Upper lobe of left lung (tissue), 6 donors: ENCODE data around the gene ARMC7. TPM values are rescaled to one million over a fixed set of nuclear protein-coding genes. Genes with fewer than 3 reads are reported as not detected.

ENCODE experiments used
- ATAC-seq, 2 donors: fragments of 200-7000 bp; cut with Tn5 transposase; one replicate each; pipeline ENCODE4 v1.9.1; 2022; ENCODE audit warnings: mild to moderate bottlenecking in 2 of 2, moderate library complexity in 2 of 2; ENCODE audit not compliant: low FRiP score in 2 of 2
- DNase-seq, 2 donors: peaks; one replicate each; pipeline ENCODE4 v3.0.0-alpha.2; 2019 to 2020
- H3K27ac ChIP-seq, 4 donors: fragments of 200-600 bp; sonication (generic); one replicate each; pipeline ENCODE4 v1.5.1; 2016 to 2019
- H3K27me3 ChIP-seq, 4 donors: fragments of 200-600 bp; sonication (generic); one replicate each; pipeline ENCODE4 v1.5.1; 2017 to 2019
- H3K36me3 ChIP-seq, 4 donors: fragments of 200-600 bp; sonication (generic); one replicate each; pipeline ENCODE4 v1.5.1; 2016 to 2019
- H3K4me1 ChIP-seq, 4 donors: fragments of 200-600 bp; sonication (generic); one replicate each; pipeline ENCODE4 v1.5.1; 2018 to 2019
- H3K4me3 ChIP-seq, 4 donors: fragments of 200-600 bp; sonication (generic); one replicate each; pipeline ENCODE4 v1.5.1; 2017 to 2019; ENCODE audit warnings: mild to moderate bottlenecking in 2 of 4, moderate library complexity in 1 of 4
- H3K9me3 ChIP-seq, 4 donors: fragments of 200-600 bp; sonication (generic); one replicate each; pipeline ENCODE4 v1.5.1; 2018 to 2019
- CTCF ChIP-seq, 6 experiments: fragments of 450-650 bp in 4 of 6; fragments of 200-600 bp in 2 of 6; sonication (generic) in 2 of 6; IDR thresholded peaks; one replicate each; pipeline ENCODE4 v1.5.1; 2016 to 2019; ENCODE audit warnings: antibody characterized with exemption in 6 of 6
- EP300 ChIP-seq, 4 donors: sonication (generic); formaldehyde crosslinking; IDR thresholded peaks; one replicate each; pipeline ENCODE4 v1.5.1; 2017; ENCODE audit warnings: antibody characterized with exemption in 4 of 4, control low read depth in 2 of 4
- POLR2A ChIP-seq, 4 donors: fragments of 450-650 bp; IDR thresholded peaks; one replicate each; pipeline ENCODE4 v1.5.1; 2016 to 2017; ENCODE audit warnings: antibody characterized with exemption in 4 of 4, mild to moderate bottlenecking in 2 of 4
- POLR2AphosphoS5 ChIP-seq, 2 donors: sonication (generic); formaldehyde crosslinking; IDR thresholded peaks; one replicate each; pipeline ENCODE4 v1.5.1; 2017; ENCODE audit warnings: antibody characterized with exemption in 2 of 2
- WGBS, 2 donors: methylation state at CpG; one replicate each; pipeline ENCODE4 v1.1.5; 2017 to 2018; 5-methylcytosine and 5-hydroxymethylcytosine counted together
- total RNA-seq, 6 donors: library from RNA; depleted of rRNA in 4 of 6; stranded (reverse); fragments of >200 nt in 4 of 6; gene quantifications; one replicate each; pipeline versions ENCODE4 v1.1.0 to v1.2.1, GENCODE V29; 2016 to 2021
- donor health status: DM: no; HTN: no; CAD: no; lungs with moderate emphysema.
- donor health status: DM: no; HTN: yes; CAD: no; lungs with severe emphysema.

Gene ARMC7
- total RNA-seq, 6 donors from 2014 or later, result 7.3 to 29.5 (median 16.6) TPM

DNA sequence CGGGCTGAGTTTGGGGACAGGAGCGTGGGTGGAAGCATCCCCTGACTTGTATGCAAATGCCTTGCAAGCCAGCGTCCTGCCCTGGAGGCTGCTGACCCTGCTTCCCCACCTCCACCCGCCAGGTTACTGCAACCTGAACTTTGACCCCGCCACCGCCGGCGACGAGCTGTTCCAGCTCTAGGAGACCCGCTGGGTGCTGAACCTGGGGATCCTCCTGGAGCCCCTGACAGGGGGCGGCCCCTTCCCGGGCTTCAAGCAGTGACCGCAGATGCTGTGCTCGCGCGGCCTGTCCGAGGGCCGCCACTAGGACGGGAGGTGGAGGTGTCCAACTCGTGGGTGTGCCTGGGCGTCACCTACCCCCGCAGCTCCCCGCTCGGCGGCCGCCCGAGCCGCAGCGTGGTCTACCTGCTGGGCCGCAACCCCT is 32.7 kb upstream of the ARMC7 start:
- Histone ChIP-seq H3K27me3 (no peaks in the 10 kb centered on the region), H3K36me3 (no peaks in the 10 kb centered on the region), H3K4me1 (peaks cover 33 to 46% (median 37%) of the 10 kb centered on the region in 4 donors), H3K9me3 (no peaks in the 10 kb centered on the region), H3K4me3 (peak overlapping the region in 3 of 4 donors; percentile 25 to 53 (median 49)), H3K27ac (peak overlapping the region; percentile 84 to 90 (median 88))
- TF ChIP-seq EP300 (IDR thresholded peaks at IDR 0.05) (no peak), POLR2AphosphoS5 (IDR thresholded peaks at IDR 0.05) (no peak), CTCF (IDR thresholded peaks at IDR 0.05) (no peak), POLR2A (IDR thresholded peaks at IDR 0.05) (no peak)
- ATAC-seq (peak in 1 of 2 donors; percentile 25), DNase-seq (no peak)
- 79 to 83% methylated on average over 1 to 9 of the region's 30 CpGs for WGBS, 2 donors

- Histone ChIP-seq H3K36me3 (no peaks in the 10 kb centered on the region), H3K27me3 (no peaks in the 10 kb centered on the region), H3K9me3 (no peaks in the 10 kb centered on the region), H3K4me3 (peak overlapping the region; percentile 24 to 53 (median 37)), H3K4me1 (peaks cover 33 to 46% (median 37%) of the 10 kb centered on the region in 4 donors), H3K27ac (peak overlapping the region; percentile 84 to 90 (median 88))
- DNase-seq, result peak; percentile 88 to 93
- ATAC-seq, result peak; percentile 77 to 88
- WGBS, 2 donors, result 0 to 11% methylated on average over 4 to 22 of the region's 53 CpGs
- TF ChIP-seq POLR2A (IDR thresholded peaks at IDR 0.05) (peak in 1 of 4 donors; percentile 54), EP300 (IDR thresholded peaks at IDR 0.05) (no peak), CTCF (IDR thresholded peaks at IDR 0.05) (peak; percentile 8 to 48 (median 30)), POLR2AphosphoS5 (IDR thresholded peaks at IDR 0.05) (peak; percentile 23 to 40)
Observed at GRCh38 chr17:75077496-75078283, 32.1 kb upstream of the ARMC7 start.

- Histone ChIP-seq H3K27me3 (no peaks in the 10 kb centered on the region), H3K4me3 (peak overlapping the region in 2 of 4 donors; percentile 49 to 53), H3K9me3 (no peaks in the 10 kb centered on the region), H3K4me1 (peaks cover 33 to 46% (median 37%) of the 10 kb centered on the region in 4 donors), H3K27ac (peak overlapping the region; percentile 84 to 90 (median 88)), H3K36me3 (no peaks in the 10 kb centered on the region)
- DNase-seq, result peak in 1 of 2 donors; percentile 79
- WGBS, 2 donors, result 56 to 63% methylated on average over 8 to 16 of the region's 17 CpGs
- peak in 2 of 4 donors; percentile 46 to 47 for TF ChIP-seq EP300 (IDR thresholded peaks at IDR 0.05)
- TF ChIP-seq POLR2A (IDR thresholded peaks at IDR 0.05), result peak in 1 of 4 donors; percentile 57
- TF ChIP-seq CTCF (IDR thresholded peaks at IDR 0.05), result no peak
- TF ChIP-seq POLR2AphosphoS5 (IDR thresholded peaks at IDR 0.05), result peak in 1 of 2 donors; percentile 18
- ATAC-seq, result peak; percentile 28 to 71
Observed at GRCh38 chr17:75078284-75079022, 31.3 kb upstream of the ARMC7 start.

GRCh38 chr17:75079023-75079373 is 30.8 kb upstream of the ARMC7 start:
- Histone ChIP-seq H3K4me1 (peaks cover 33 to 50% (median 40%) of the 10 kb centered on the region in 4 donors), H3K27ac (peak overlapping the region; percentile 84 to 90 (median 88)), H3K27me3 (no peaks in the 10 kb centered on the region), H3K4me3 (no peak overlapping the region), H3K9me3 (no peaks in the 10 kb centered on the region), H3K36me3 (no peaks in the 10 kb centered on the region)
- no peak for DNase-seq
- TF ChIP-seq EP300 (IDR thresholded peaks at IDR 0.05) (no peak), POLR2AphosphoS5 (IDR thresholded peaks at IDR 0.05) (no peak), CTCF (IDR thresholded peaks at IDR 0.05) (no peak), POLR2A (IDR thresholded peaks at IDR 0.05) (no peak)
- peak in 1 of 2 donors; percentile 3 for ATAC-seq
- 83% methylated on average over 5 to 7 of the region's 8 CpGs for WGBS, 2 donors
